RWPE2 (cell line): ENCODE results near the gene CDIP1.
A peak's percentile ranks its signal among the peaks of the same experiment; 100 is the strongest.

Experiments
- ATAC-seq: fragments of 200-7000 bp; cut with Tn5 transposase; 3 replicates; pipeline ENCODE4 v1.9.1; 2021; ENCODE audit warnings: low read depth
- DNase-seq: peaks from one replicate; pipeline ENCODE4 v3.0.0-alpha.2; 2020; ENCODE audit warnings: low spot score
- H3K27ac ChIP-seq: fragments of 450-650 bp; 2 replicates; pipeline ENCODE4 v1.5.1; 2017; ENCODE audit warnings: mild to moderate bottlenecking; ENCODE audit not compliant: poor library complexity, severe bottlenecking
- H3K27me3 ChIP-seq: fragments of 250-450 bp; sonication (Bioruptor Pico); 2 replicates; pipeline ENCODE4 v1.5.1; 2021; ENCODE audit warnings: mild to moderate bottlenecking, moderate library complexity; ENCODE audit not compliant: insufficient read depth, poor library complexity, severe bottlenecking
- H3K36me3 ChIP-seq: fragments of 250-450 bp; sonication (Bioruptor Pico); 2 replicates; pipeline ENCODE4 v1.5.1; 2020; ENCODE audit warnings: low read depth, mild to moderate bottlenecking, moderate library complexity
- H3K4me1 ChIP-seq: fragments of 250-450 bp; sonication (Bioruptor Pico); 2 replicates; pipeline ENCODE4 v1.5.1; 2021; ENCODE audit warnings: mild to moderate bottlenecking, moderate library complexity; ENCODE audit not compliant: insufficient read depth, poor library complexity, severe bottlenecking
- H3K4me3 ChIP-seq: fragments of 250-450 bp; sonication (Bioruptor Pico); 2 replicates; pipeline ENCODE4 v1.5.1; 2021; ENCODE audit warnings: mild to moderate bottlenecking, moderate library complexity; ENCODE audit not compliant: severe bottlenecking
- H3K9me3 ChIP-seq: fragments of 250-450 bp; sonication (Bioruptor Pico); 2 replicates; pipeline ENCODE4 v1.5.1; 2021; ENCODE audit warnings: mild to moderate bottlenecking, moderate library complexity; ENCODE audit not compliant: severe bottlenecking
- CTCF ChIP-seq: fragments of 450-650 bp; IDR thresholded peaks from one replicate; pipeline ENCODE4 v1.5.1; 2017; ENCODE audit warnings: mild to moderate bottlenecking, moderate library complexity; ENCODE audit not compliant: poor library complexity, severe bottlenecking

CDIP1 gene

DNA sequence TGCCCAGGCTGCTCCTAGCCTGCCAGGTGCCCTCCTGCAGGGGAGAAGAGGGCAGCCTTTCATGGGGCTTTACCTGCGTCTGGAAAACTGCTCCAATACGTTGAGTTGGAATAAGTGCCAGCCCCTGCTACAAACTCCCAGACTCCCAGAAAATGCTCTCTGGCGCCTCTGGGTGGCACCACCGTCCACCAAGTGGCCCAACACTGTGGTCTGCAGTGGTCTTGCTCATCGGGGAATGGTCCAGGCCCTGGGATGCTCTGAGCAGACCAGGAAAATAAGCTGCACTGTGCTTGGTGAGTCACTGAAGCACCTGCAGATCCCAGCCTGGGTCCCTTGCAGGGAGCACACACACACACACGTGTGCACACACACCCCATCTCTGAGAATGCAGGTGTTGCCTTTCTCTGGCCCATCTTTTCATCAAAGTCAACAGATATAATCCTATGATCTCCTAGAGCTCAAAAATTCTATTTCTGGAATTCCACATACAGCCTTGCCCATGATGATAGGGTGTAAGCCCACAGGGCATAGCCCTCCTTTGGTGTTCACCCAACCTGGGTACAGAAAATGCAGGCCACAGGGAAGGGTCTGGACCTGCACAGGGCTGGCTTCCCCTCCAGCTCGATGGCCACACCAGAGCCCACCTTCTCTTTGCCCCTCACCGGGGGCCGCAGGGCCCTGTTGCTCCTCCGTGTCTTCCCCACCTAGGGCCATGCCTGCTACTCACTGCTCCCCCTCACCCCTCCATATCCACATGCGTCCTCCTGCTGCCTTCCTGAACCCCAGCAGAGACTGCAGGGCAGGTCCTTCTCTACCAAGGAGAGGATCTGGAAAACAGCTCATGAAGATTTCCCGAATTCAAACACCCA lies 20.5 kb downstream of the CDIP1 start:
- peak; percentile 42 for ATAC-seq
- Histone ChIP-seq H3K27ac (no peak overlapping the region), H3K4me3 (no peak overlapping the region), H3K36me3 (no peaks in the 10 kb centered on the region; the same call in 1 of the 2 replicates), H3K9me3 (no peaks in the 10 kb centered on the region), H3K4me1 (no peaks in the 10 kb centered on the region), H3K27me3 (no peaks in the 10 kb centered on the region)
- TF ChIP-seq CTCF, result peak; percentile 45
- DNase-seq, result no peak

DNA sequence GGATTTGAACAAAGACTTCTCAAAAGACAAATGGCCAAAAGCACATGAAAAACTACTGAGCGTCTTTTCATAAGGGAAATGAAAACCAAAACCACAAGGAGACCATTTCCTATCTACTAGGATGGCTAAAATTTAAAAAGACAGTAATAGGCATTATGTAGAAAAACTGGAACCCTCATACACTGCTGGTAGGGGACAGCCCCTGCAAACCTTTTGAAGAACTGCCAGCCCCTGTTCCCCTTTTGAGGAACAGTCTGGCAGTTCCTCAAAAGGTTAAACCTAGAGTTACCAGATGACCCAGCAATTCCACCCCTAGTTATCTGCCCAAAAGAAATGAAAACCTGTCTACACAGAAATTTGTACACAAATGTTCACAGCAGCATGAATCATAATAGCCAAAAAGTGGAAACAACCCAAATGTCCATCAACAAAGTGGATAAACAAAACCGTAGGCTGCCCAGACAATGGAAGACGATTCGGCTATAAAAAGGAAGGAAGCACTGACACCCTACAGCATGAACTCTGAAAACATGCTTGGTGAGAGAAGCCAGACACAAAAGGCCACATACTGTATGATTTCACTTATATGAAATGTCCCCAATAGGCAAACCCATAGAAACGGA lies 22.9 kb downstream of the CDIP1 start:
- H3K4me1 ChIP-seq, result no peaks in the 10 kb centered on the region
- no peak for TF ChIP-seq CTCF
- no peak overlapping the region for H3K27ac ChIP-seq
- no peaks in the 10 kb centered on the region for H3K27me3 ChIP-seq
- no peak overlapping the region for H3K4me3 ChIP-seq
- H3K9me3 ChIP-seq, result no peaks in the 10 kb centered on the region
- ATAC-seq (no peak), DNase-seq (no peak)
- peaks cover 20% of the 10 kb centered on the region for H3K36me3 ChIP-seq

- Histone ChIP-seq H3K4me1 (no peaks in the 10 kb centered on the region), H3K27ac (no peak overlapping the region), H3K27me3 (no peaks in the 10 kb centered on the region), H3K4me3 (no peak overlapping the region), H3K36me3 (peaks cover 31% of the 10 kb centered on the region), H3K9me3 (no peaks in the 10 kb centered on the region)
- ATAC-seq (no peak), DNase-seq (no peak)
- no peak for TF ChIP-seq CTCF
These were observed 24.0 kb downstream of the CDIP1 start for GRCh38 chr16:4514606-4515005.

DNA sequence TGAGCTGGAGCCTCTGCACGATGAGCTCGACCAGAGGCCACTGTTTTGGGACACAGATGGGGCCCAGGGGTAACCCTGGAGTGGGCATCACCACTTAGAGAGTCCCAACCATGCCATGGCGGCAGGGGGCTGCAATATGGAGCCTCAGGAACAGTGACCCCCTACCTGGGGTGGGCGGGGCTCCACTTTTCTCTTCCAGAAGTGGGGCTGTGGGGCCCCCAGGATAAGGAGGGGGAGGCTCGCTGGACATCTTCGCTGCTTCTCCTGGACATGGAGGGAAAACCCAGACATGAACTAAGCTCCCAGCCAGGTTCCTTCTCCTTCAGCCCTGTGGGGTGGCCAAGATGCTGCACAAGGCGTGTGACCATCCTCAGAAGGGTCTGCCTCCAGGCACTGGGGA lies 24.7 kb downstream of the CDIP1 start:
- Histone ChIP-seq H3K27me3 (no peaks in the 10 kb centered on the region), H3K27ac (no peak overlapping the region), H3K4me1 (no peaks in the 10 kb centered on the region), H3K4me3 (no peak overlapping the region), H3K36me3 (peaks cover 33% of the 10 kb centered on the region), H3K9me3 (no peaks in the 10 kb centered on the region)
- no peak for DNase-seq
- no peak for ATAC-seq
- no peak for TF ChIP-seq CTCF
